ENCODE measurements around the gene UMODL1. TPM values are rescaled to one million over a fixed set of nuclear protein-coding genes. Genes with fewer than 3 reads are reported as not detected.
A peak's percentile ranks its signal among the peaks of the same experiment; 100 is the strongest.

The UMODL1 gene
- total RNA-seq, 2 experiments from 2014 or later = not detected

GRCh38 chr21:42182713-42183371 is 111.7 kb downstream of the UMODL1 start:
- ChIA-PET POLR2A (interaction anchor here (1.3 kb wide), 1 partner anchor 10 kb away, joined by 3 read pairs; no protein-coding TSS in a partner anchor), CTCF (interaction anchor here (0.6 kb wide), 1 partner anchor 91 kb away, joined by 3 read pairs; no protein-coding TSS in a partner anchor)
- DNase-seq (no peak), ATAC-seq (no peak)
- H3K27me3 Mint-ChIP-seq = no peaks in the 10 kb centered on the region
- peaks cover 24% of the 10 kb centered on the region for H3K4me1 Mint-ChIP-seq
- H3K27ac Mint-ChIP-seq = no peak overlapping the region
- H3K9me3 Mint-ChIP-seq (ENCODE audit: low read depth) = peaks cover 11% of the 10 kb centered on the region
- H3K36me3 Mint-ChIP-seq (ENCODE audit: low read depth) = peaks cover 7% of the 10 kb centered on the region
- intact Hi-C loops (cut with DNase I, micrococcal nuclease) = no loop called here
- no peak overlapping the region for H3K4me3 Mint-ChIP-seq

DNA sequence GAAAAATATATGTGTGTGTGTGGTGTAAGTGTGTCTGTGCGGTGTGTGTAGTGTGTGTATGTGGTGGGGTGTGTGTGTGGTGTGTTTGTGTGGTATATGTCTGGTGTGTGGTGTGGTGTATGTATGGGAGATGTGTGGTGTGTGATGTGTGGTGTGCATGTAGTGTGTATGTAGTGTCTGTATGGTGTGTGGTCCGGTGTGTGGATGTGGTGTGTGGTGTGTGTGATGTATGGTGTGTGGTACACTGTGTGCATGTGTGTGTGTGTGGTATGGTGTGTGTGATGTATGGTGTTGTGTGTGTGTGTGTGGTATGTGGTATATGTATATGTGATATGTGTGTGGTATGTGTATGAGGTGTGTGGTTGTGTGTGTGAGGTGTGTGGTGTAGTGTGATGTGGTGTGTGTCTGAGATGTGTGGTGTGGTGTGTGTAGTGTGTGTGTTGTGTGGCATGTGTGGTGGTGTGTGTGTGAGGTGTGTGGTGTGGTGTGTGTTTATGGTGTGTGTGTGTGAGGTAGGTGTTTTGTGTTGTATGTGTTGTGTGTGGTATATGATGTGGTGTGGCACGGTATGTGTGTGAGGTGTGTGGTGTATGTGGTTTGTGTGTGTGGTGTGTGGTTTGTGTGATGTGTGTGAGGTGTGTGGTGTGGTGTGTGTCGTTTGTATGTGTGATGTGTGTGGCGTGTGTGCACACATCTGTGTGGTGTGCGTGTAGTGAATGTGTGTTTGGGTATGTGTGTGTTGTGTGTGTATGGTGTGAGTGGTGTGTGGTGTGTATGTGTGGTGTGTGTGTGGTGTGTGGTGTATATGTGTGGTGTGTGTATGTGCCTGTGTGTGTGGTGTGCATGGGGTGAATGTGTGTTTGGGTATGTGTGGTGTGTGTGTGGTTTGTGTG is 112.5 kb downstream of the UMODL1 start:
- Mint-ChIP-seq H3K4me3 (no peak overlapping the region), H3K36me3 (ENCODE audit: low read depth) (peaks cover 7% of the 10 kb centered on the region), H3K4me1 (peaks cover 32% of the 10 kb centered on the region), H3K9me3 (ENCODE audit: low read depth) (peaks cover 11% of the 10 kb centered on the region), H3K27ac (no peak overlapping the region), H3K27me3 (no peaks in the 10 kb centered on the region)
- ChIA-PET CTCF (no interaction called here), POLR2A (interaction anchor here (0.5 kb wide), 1 partner anchor 17 kb away, joined by 4 read pairs; no protein-coding TSS in a partner anchor)
- DNase-seq = no peak
- intact Hi-C loops (cut with DNase I, micrococcal nuclease) = no loop called here
- ATAC-seq = no peak

DNA sequence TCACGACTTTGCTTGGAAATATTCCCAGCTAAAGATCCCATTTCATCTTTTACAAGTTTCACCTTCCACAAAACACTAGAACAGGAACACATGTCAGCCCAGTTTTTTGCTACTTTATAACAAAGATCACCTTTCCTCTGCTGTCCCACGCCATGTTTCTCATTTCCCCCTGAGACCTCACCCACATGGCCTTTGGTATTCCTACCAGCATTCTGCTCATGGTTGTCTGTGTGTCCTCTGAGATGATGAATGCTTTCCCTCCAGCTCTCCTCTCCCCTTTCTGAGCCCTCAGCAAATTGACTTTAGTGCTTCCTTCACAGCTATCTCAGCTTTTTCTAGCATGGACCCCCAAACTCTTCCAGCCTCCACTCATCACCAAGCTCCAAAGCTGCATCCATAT is 115.5 kb downstream of the UMODL1 start:
- ATAC-seq (no peak), DNase-seq (no peak)
- Mint-ChIP-seq H3K27ac (peak overlapping the region; percentile 78), H3K4me3 (no peak overlapping the region), H3K27me3 (no peaks in the 10 kb centered on the region), H3K9me3 (ENCODE audit: low read depth) (peaks cover 11% of the 10 kb centered on the region), H3K36me3 (ENCODE audit: low read depth) (peaks cover 7% of the 10 kb centered on the region), H3K4me1 (peaks cover 50% of the 10 kb centered on the region)
- CTCF ChIA-PET = interaction anchor here (0.9 to 1.4 kb wide), 5 partner anchors 13 to 73 kb away, joined by 3 to 5 read pairs (median 3); no protein-coding TSS in a partner anchor
- intact Hi-C loops (cut with DNase I, micrococcal nuclease) = no loop called here
- POLR2A ChIA-PET = interaction anchor here (1.1 kb wide), 1 partner anchor 33 kb away, joined by 3 read pairs; no protein-coding TSS in a partner anchor

- peak; percentile 88 for DNase-seq
- ChIA-PET CTCF (interaction anchor here (1.2 to 2.8 kb wide), 5 partner anchors 13 to 71 kb away, joined by 4 to 14 read pairs (median 6); no protein-coding TSS in a partner anchor), POLR2A (interaction anchor here (0.7 to 1.6 kb wide), 5 partner anchors 13 to 50 kb away, joined by 3 to 7 read pairs (median 4); no protein-coding TSS in a partner anchor)
- Mint-ChIP-seq H3K9me3 (ENCODE audit: low read depth) (peaks cover 11% of the 10 kb centered on the region), H3K36me3 (ENCODE audit: low read depth) (peaks cover 7% of the 10 kb centered on the region), H3K27me3 (peaks cover 2% of the 10 kb centered on the region), H3K4me3 (peak overlapping the region; percentile 57), H3K27ac (peak overlapping the region; percentile 95), H3K4me1 (peaks cover 65% of the 10 kb centered on the region)
- peak; percentile 93 for ATAC-seq
- intact Hi-C loops (cut with DNase I, micrococcal nuclease) = loop anchor here (1.0 to 2.0 kb wide), 6 partner anchors 32 to 308 kb away; partner anchors contain the start of gene RSPH1 (in 1 of the 2)
These were observed 117.0 kb downstream of the UMODL1 start for GRCh38 chr21:42187976-42188653.

DNA sequence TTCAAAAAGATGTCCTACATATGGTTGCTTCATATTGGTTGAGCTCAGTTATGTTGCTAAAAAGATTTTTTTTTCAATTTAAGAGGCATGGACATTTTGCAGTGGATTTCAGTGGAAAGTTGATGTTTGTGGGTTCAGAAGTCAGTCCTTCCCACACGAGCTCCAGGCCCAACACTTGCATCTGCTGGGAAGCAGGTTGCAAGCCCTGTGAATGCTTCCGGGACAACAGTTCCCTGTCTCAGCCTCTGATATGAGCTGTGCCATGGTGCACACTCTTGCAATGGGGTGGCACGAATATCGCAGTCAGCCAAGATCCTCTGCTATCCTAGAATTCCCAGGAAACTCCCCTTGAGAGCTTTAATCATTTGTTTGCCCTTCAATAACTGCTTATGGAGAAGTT is 117.5 kb downstream of the UMODL1 start:
- ATAC-seq (no peak), DNase-seq (no peak)
- H3K36me3 Mint-ChIP-seq (ENCODE audit: low read depth) = peaks cover 7% of the 10 kb centered on the region
- intact Hi-C loops (cut with DNase I, micrococcal nuclease) = loop anchor here (1.0 to 2.0 kb wide), 6 partner anchors 32 to 308 kb away; partner anchors contain the start of gene RSPH1 (in 1 of the 2)
- ChIA-PET POLR2A (interaction anchor here (0.7 to 1.6 kb wide), 5 partner anchors 12 to 50 kb away, joined by 3 to 7 read pairs (median 4); no protein-coding TSS in a partner anchor), CTCF (interaction anchor here (1.2 to 2.8 kb wide), 5 partner anchors 13 to 71 kb away, joined by 4 to 14 read pairs (median 6); no protein-coding TSS in a partner anchor)
- peak overlapping the region; percentile 95 for H3K27ac Mint-ChIP-seq
- H3K4me3 Mint-ChIP-seq = peak overlapping the region; percentile 57
- peaks cover 11% of the 10 kb centered on the region for H3K9me3 Mint-ChIP-seq (ENCODE audit: low read depth)
- H3K4me1 Mint-ChIP-seq = peaks cover 70% of the 10 kb centered on the region
- H3K27me3 Mint-ChIP-seq = peaks cover 2% of the 10 kb centered on the region

- peaks cover 2% of the 10 kb centered on the region for H3K27me3 Mint-ChIP-seq
These were observed 118.3 kb downstream of the UMODL1 start for GRCh38 chr21:42189431-42189830.

DNA sequence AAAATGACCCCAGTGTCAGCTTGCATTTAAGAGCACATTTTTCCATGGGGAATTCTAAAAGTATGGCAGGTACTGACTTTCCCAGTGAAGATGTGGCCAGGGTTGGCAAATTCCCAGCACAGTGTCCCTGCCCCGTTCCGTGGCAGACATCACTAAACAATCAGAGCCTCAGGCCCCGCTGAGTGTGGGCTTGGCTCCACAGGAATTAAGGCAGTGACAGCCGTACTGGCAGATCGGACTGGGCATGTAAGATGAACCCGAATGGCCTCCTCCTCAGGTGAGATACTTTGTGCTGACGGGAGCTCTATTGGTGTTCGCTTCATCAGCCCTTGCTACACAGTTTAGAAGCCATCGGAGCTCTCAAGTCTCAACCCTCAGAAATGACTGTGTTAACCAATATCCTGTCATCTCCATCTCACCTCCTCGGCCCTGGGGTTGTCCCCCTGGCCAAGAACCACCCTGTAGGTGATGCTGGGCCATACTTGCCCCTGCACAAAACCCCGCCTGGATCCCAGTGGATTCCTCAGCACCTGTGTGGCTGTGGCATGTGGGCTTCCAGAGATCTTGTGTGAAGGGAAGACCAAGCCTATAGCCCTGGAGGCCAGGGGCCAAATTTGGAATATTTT is 118.9 kb downstream of the UMODL1 start:
- H3K9me3 Mint-ChIP-seq (ENCODE audit: low read depth) = peaks cover 11% of the 10 kb centered on the region
- H3K36me3 Mint-ChIP-seq (ENCODE audit: low read depth) = peaks cover 7% of the 10 kb centered on the region
- POLR2A ChIA-PET = no interaction called here
- peak; percentile 57 for ATAC-seq
- DNase-seq = peak; percentile 66
- no peak overlapping the region for H3K4me3 Mint-ChIP-seq
- H3K27ac Mint-ChIP-seq = peak overlapping the region; percentile 44
- H3K27me3 Mint-ChIP-seq = peaks cover 2% of the 10 kb centered on the region
- intact Hi-C loops (cut with DNase I, micrococcal nuclease) = loop anchor here in 1 of 2 experiments (2.0 kb wide), 1 partner anchor 225 kb away; no protein-coding TSS in a partner anchor
- H3K4me1 Mint-ChIP-seq = peaks cover 76% of the 10 kb centered on the region
- CTCF ChIA-PET = interaction anchor here (0.7 to 2.8 kb wide), 7 partner anchors 11 to 69 kb away, joined by 3 to 14 read pairs (median 3); no protein-coding TSS in a partner anchor

More at GRCh38 chr21:42189431-42189830, 118.3 kb downstream of the UMODL1 start:
- Mint-ChIP-seq H3K9me3 (ENCODE audit: low read depth) (peaks cover 11% of the 10 kb centered on the region), H3K36me3 (ENCODE audit: low read depth) (peaks cover 7% of the 10 kb centered on the region), H3K4me3 (no peak overlapping the region), H3K4me1 (peaks cover 74% of the 10 kb centered on the region), H3K27ac (no peak overlapping the region)
- intact Hi-C loops (cut with DNase I, micrococcal nuclease) = loop anchor here in 1 of 2 experiments (2.0 kb wide), 1 partner anchor 225 kb away; no protein-coding TSS in a partner anchor
- CTCF ChIA-PET = interaction anchor here (0.9 to 2.8 kb wide), 8 partner anchors 12 to 70 kb away, joined by 3 to 14 read pairs (median 4); no protein-coding TSS in a partner anchor
- DNase-seq = no peak
- ATAC-seq = no peak
- POLR2A ChIA-PET = no interaction called here

DNA sequence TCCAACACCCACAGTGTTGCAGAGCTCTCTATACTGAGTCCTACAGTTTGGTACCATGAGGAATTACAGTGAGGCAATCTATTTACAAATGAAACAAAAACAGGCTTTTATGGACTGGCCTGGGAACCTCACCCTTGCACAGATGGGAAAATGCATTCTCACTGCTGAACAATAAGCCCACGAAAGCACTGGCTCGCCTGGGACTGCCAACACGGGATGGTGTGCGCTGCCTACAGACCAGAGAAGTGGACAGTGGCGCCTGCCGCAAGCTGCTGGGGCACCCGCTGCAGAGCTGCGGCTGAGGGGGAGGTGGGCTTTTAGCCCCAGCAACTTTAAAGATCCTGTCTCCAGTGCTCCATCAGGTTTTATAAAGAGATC is 119.4 kb downstream of the UMODL1 start:
- Mint-ChIP-seq H3K27me3 (peaks cover 2% of the 10 kb centered on the region), H3K27ac (peak overlapping the region; percentile 44), H3K36me3 (ENCODE audit: low read depth) (peaks cover 7% of the 10 kb centered on the region), H3K9me3 (ENCODE audit: low read depth) (peaks cover 10% of the 10 kb centered on the region), H3K4me1 (peaks cover 75% of the 10 kb centered on the region), H3K4me3 (no peak overlapping the region)
- intact Hi-C loops (cut with DNase I, micrococcal nuclease) = no loop called here
- DNase-seq (no peak), ATAC-seq (no peak)
- POLR2A ChIA-PET = no interaction called here
- CTCF ChIA-PET = interaction anchor here (0.7 to 1.4 kb wide), 6 partner anchors 26 to 465 kb away, joined by 3 to 4 read pairs (median 3); no protein-coding TSS in a partner anchor

- POLR2A ChIA-PET = no interaction called here
These were observed 119.9 kb downstream of the UMODL1 start for GRCh38 chr21:42191064-42191463.

More at GRCh38 chr21:42191064-42191463, 119.9 kb downstream of the UMODL1 start:
- Mint-ChIP-seq H3K27ac (no peak overlapping the region), H3K4me3 (no peak overlapping the region), H3K4me1 (peaks cover 69% of the 10 kb centered on the region), H3K27me3 (peaks cover 2% of the 10 kb centered on the region), H3K36me3 (ENCODE audit: low read depth) (peaks cover under 1% of the 10 kb centered on the region), H3K9me3 (ENCODE audit: low read depth) (peaks cover 4% of the 10 kb centered on the region)
- CTCF ChIA-PET = interaction anchor here (0.6 to 1.4 kb wide), 6 partner anchors 23 to 466 kb away, joined by 3 to 5 read pairs (median 3); no protein-coding TSS in a partner anchor
- ATAC-seq (no peak), DNase-seq (no peak)
- intact Hi-C loops (cut with DNase I, micrococcal nuclease) = no loop called here
